ENCODE results near the gene ISL1.

GRCh38 chr5:51411921-51412325, 28.7 kb downstream of the ISL1 start:
- TF ChIP-seq POLR2AphosphoS5 (IDR thresholded peaks at IDR 0.05): no peak
- no peak for TF ChIP-seq CTCF (IDR thresholded peaks at IDR 0.05 in 8 of 11, conservative IDR thresholded peaks at IDR 0.05 in 3 of 11)

Measured in spleen (tissue), 7 donors.